K562 (cell line): ENCODE measurements around the gene MAN1A1. TPM values are rescaled to one million over a fixed set of nuclear protein-coding genes. Genes with fewer than 3 reads are reported as not detected.

Experiments used
- ATAC-seq: fragments of 200-7000 bp; cut with Tn5 transposase; 3 replicates; pipeline ENCODE4 v1.9.1; 2020; ENCODE audit warnings: moderate library complexity
- BruUV-seq: library from RNA; stranded (reverse); fragments of 400-500 nt; replicated peaks from 2 replicates; lab custom pipeline; 2021; lab: Mats Ljungman, UMichigan
- CTCF ChIA-PET: fragments of 300-600 bp; formaldehyde crosslinking; extraction: SDS; loops from one replicate; lab custom pipeline; 2021; ENCODE audit warnings: low intra/inter-chr PET ratio; lab: Yijun Ruan, JAX
- POLR2A ChIA-PET: fragments of 300-600, 350-650 bp; sonication (Branson Sonifier 250); formaldehyde crosslinking; extraction: SDS; loops from one replicate; lab custom pipeline; 2021; ENCODE audit warnings: antibody characterized with exemption, inconsistent platforms; lab: Yijun Ruan, JAX
- DNase-seq, 4 experiments: peaks; one replicate each; pipeline versions ENCODE4 v3.0.0 to v3.0.0-alpha.2; 2011 to 2018; ENCODE audit warnings: low spot score in 3 of 4, mixed read lengths in 3 of 4; ENCODE audit errors: extremely low read depth in 1 of 4
- FAIRE-seq: peaks from 2 replicates; lab custom pipeline; 2011; peaks lifted over from hg19 to GRCh38; lab: Jason Lieb, UNC
- H2AFZ ChIP-seq: 2 replicates; pipeline ENCODE4 v1.6.0; 2011; ENCODE audit warnings: low read depth, low read length, control low read depth, inconsistent platforms
- H3K27ac ChIP-seq: fragments of 200-600 bp; 3 replicates; pipeline ENCODE4 v1.8.0; 2011; ENCODE audit warnings: low read depth, mild to moderate bottlenecking, control low read depth, inconsistent platforms, low read length, moderate library complexity, mixed read lengths; ENCODE audit errors: extremely low read depth
- H3K27me3 ChIP-seq, 2 experiments: fragments of 300-600 bp in 1 of 2; 2 replicates in 1 of 2; 3 replicates in 1 of 2; pipeline versions ENCODE4 v1.6.0 to v1.8.0; 2011; ENCODE audit warnings: inconsistent platforms in 2 of 2, low read length in 2 of 2, mild to moderate bottlenecking in 1 of 2, mixed read lengths in 1 of 2, moderate library complexity in 1 of 2; ENCODE audit not compliant: control insufficient read depth in 2 of 2, insufficient read depth in 2 of 2
- H3K36me3 ChIP-seq: fragments of 300-600 bp; 3 replicates; pipeline ENCODE4 v1.8.0; 2011; ENCODE audit warnings: mild to moderate bottlenecking, low read length, inconsistent platforms; ENCODE audit not compliant: control insufficient read depth, insufficient read depth
- H3K4me1 ChIP-seq, 2 experiments: fragments of 200-600 bp in 1 of 2; replicated peaks in 1 of 2; 2 replicates in 1 of 2; 3 replicates in 1 of 2; pipeline versions ENCODE4 v1.5.1 to v1.8.0; 2011; ENCODE audit warnings: inconsistent platforms in 2 of 2, low read length in 2 of 2, mild to moderate bottlenecking in 1 of 2, mixed read lengths in 1 of 2, moderate library complexity in 1 of 2; ENCODE audit not compliant: control insufficient read depth in 2 of 2, insufficient read depth in 2 of 2
- H3K4me2 ChIP-seq: 2 replicates; pipeline ENCODE4 v1.6.1; 2011; ENCODE audit warnings: low read length, control low read depth, inconsistent platforms, mixed read lengths; ENCODE audit not compliant: insufficient read depth
- H3K4me3 ChIP-seq: fragments of 200-600 bp; sonication (generic), shearing (Covaris generic); 2 replicates; pipeline ENCODE4 v1.5.1; 2016; ENCODE audit warnings: control low read depth, inconsistent platforms
- H3K79me2 ChIP-seq: fragments of 200-600 bp; 3 replicates; pipeline ENCODE4 v1.8.0; 2011; ENCODE audit warnings: low read length, inconsistent platforms; ENCODE audit not compliant: control insufficient read depth, insufficient read depth
- H3K9ac ChIP-seq, 2 experiments: 2 replicates each; pipeline versions ENCODE4 v1.6.0 to v1.6.1; 2011; ENCODE audit warnings: low read depth in 2 of 2, low read length in 2 of 2, control low read depth in 1 of 2, inconsistent platforms in 1 of 2, mild to moderate bottlenecking in 1 of 2, mixed read lengths in 1 of 2; ENCODE audit not compliant: insufficient read depth in 1 of 2
- H3K9me1 ChIP-seq: one replicate; pipeline ENCODE4 v1.6.0; 2011; ENCODE audit warnings: inconsistent platforms, mild to moderate bottlenecking, low read length, moderate library complexity; ENCODE audit not compliant: control insufficient read depth, insufficient read depth
- H3K9me3 ChIP-seq: replicated peaks from 2 replicates; pipeline ENCODE4 v1.5.1; 2011; ENCODE audit warnings: low read depth, low read length, inconsistent platforms; ENCODE audit not compliant: control insufficient read depth, insufficient read depth
- H4K20me1 ChIP-seq: replicated peaks from 2 replicates; pipeline ENCODE4 v1.6.1; 2011; ENCODE audit warnings: low read length, inconsistent platforms, mixed read lengths; ENCODE audit not compliant: control insufficient read depth, insufficient read depth
- E2F6 ChIP-seq, 2 experiments: IDR thresholded peaks; 2 replicates each; pipeline ENCODE4 v1.6.1; 2011; ENCODE audit warnings: borderline replicate concordance in 1 of 2, control low read depth in 1 of 2, low read depth in 1 of 2, low read length in 1 of 2, mild to moderate bottlenecking in 1 of 2, mixed read lengths in 1 of 2, moderate library complexity in 1 of 2; ENCODE audit not compliant: insufficient read depth in 1 of 2, insufficient read length in 1 of 2, poor library complexity in 1 of 2, severe bottlenecking in 1 of 2; ENCODE audit errors: extremely low read depth in 1 of 2
- FIP1L1 ChIP-seq: fragments of 200-400 bp; formaldehyde crosslinking; IDR thresholded peaks from 2 replicates; pipeline ENCODE4 v1.6.1; 2018; ENCODE audit warnings: mild to moderate bottlenecking, low read depth, low read length; ENCODE audit not compliant: poor library complexity, severe bottlenecking
- FOXA1 ChIP-seq: fragments of 450-650 bp; IDR thresholded peaks from 2 replicates; pipeline ENCODE4 v1.6.1; 2016; ENCODE audit warnings: mild to moderate bottlenecking, borderline replicate concordance
- KDM1A ChIP-seq, 2 experiments: fragments of 450-650 bp; IDR thresholded peaks; 2 replicates each; pipeline ENCODE4 v1.6.1; 2016; ENCODE audit warnings: mild to moderate bottlenecking in 2 of 2
- NKRF ChIP-seq: fragments of 450-650 bp; IDR thresholded peaks from 2 replicates; pipeline ENCODE4 v1.6.1; 2016; ENCODE audit warnings: borderline replicate concordance
- POLR2A ChIP-seq: fragments of 450-650 bp; conservative IDR thresholded peaks from 2 replicates; pipeline ENCODE4 v1.6.1; 2016
- POU5F1 ChIP-seq: fragments of 150-350 bp; IDR thresholded peaks from 2 replicates; pipeline ENCODE4 v1.6.1; 2014; ENCODE audit warnings: borderline replicate concordance, low read length, low read depth, mild to moderate bottlenecking; ENCODE audit not compliant: partially characterized antibody
- RCOR1 ChIP-seq, 2 experiments: IDR thresholded peaks; 2 replicates each; pipeline ENCODE4 v1.6.1; 2012; ENCODE audit warnings: low read depth in 2 of 2, low read length in 2 of 2, borderline replicate concordance in 1 of 2, improper control_type of control experiment in 1 of 2
- SNIP1 ChIP-seq: fragments of 450-650 bp; IDR thresholded peaks from 2 replicates; pipeline ENCODE4 v1.7.1; 2017; ENCODE audit warnings: low read depth, mild to moderate bottlenecking
- SP2 ChIP-seq: IDR thresholded peaks from 2 replicates; pipeline ENCODE4 v1.6.1; 2011; ENCODE audit warnings: mild to moderate bottlenecking, low read depth, low read length, moderate library complexity; ENCODE audit not compliant: poor library complexity, severe bottlenecking; ENCODE audit errors: extremely low read depth
- ZNF518B ChIP-seq: fragments of 250-450 bp; sonication (Bioruptor Pico); IDR thresholded peaks from 2 replicates; pipeline ENCODE4 v1.5.0; 2021; ENCODE audit warnings: mild to moderate bottlenecking, moderate library complexity
- ZNF766 ChIP-seq: fragments of 200-800 bp; sonication (Bioruptor generic); conservative IDR thresholded peaks from 2 replicates; pipeline ENCODE4 v1.6.1; 2016; ENCODE audit warnings: missing genetic modification characterization, missing compliant biosample characterization
- ZNF778 ChIP-seq: fragments of 450-650 bp; formaldehyde crosslinking; IDR thresholded peaks from 2 replicates; pipeline ENCODE4 v1.4.0; 2020; ENCODE audit warnings: mild to moderate bottlenecking, moderate library complexity
- WGBS: fragments of 100-300 bp; shearing (Covaris generic); methylation state at CpG from one replicate; pipeline ENCODE4 v1.1.6; 2016; ENCODE audit warnings: low coverage, mixed read lengths; ENCODE audit not compliant: insufficient coverage; ENCODE audit errors: missing lambda C conversion rate; 5-methylcytosine and 5-hydroxymethylcytosine counted together
- in situ Hi-C: fragments of 300-500 bp; cut with MboI; formaldehyde crosslinking; loops from 4 replicates; pipeline ENCODE4 v1.15.0; 2018; ENCODE audit warnings: inconsistent platforms, mixed read lengths
- intact Hi-C: fragments of 100-400 bp; cut with micrococcal nuclease; formaldehyde crosslinking; loops from 2 replicates; pipeline ENCODE4 v1.14.2; 2022
- polyA plus RNA-seq, 8 experiments: library from polyadenylated mRNA; depleted of rRNA in 4 of 8; stranded (reverse) in 5 of 8; unstranded in 3 of 8; fragments of >200 nt; fragmentation: Nextera tagmentation in 2 of 8; fragmentation: Illumina TruSeq in 1 of 8; extraction: Ambion mirVana in 2 of 8; extraction: Trizol in 1 of 8; gene quantifications; 2 replicates each; pipeline versions ENCODE4 v1.2.1 to v1.2.3, GENCODE V29; 2011 to 2014; ENCODE audit warnings: inconsistent platforms in 1 of 8, missing spikeins in 1 of 8
- total RNA-seq, 7 experiments: library from RNA; depleted of rRNA in 6 of 7; stranded (reverse); fragments of >200 nt in 6 of 7; fragmentation: Illumina TruSeq in 2 of 7; extraction: Trizol in 2 of 7; gene quantifications; 2 replicates each; pipeline versions ENCODE4 v1.2.1 to v1.2.3, GENCODE V29; 2011 to 2021; ENCODE audit warnings: low replicate concordance in 1 of 7

The MAN1A1 gene
- total and polyA plus RNA-seq, 9 of the 15 experiments (the other 6 are each of a cell fraction or from before 2014, with no cell fraction given): 24.5 to 78.4 (median 59.7) TPM

- Histone ChIP-seq H3K79me2 (peaks cover 98% of the 10 kb centered on the region), H3K27ac (peak overlapping the region; percentile 89), H4K20me1 (peaks cover 25% of the 10 kb centered on the region), H3K27me3 (no peaks in the 10 kb centered on the region), H3K4me3 (peak overlapping the region; percentile 77), H3K9me3 (no peaks in the 10 kb centered on the region), H3K9me1 (no peaks in the 10 kb centered on the region), H3K4me1 (peaks cover 17 to 23% of the 10 kb centered on the region in 2 experiments), H2AFZ (no peak overlapping the region), H3K9ac (peak overlapping the region; percentile 15 to 88; a peak in 3 of 4 replicates), H3K4me2 (peak overlapping the region; percentile 96), H3K36me3 (peaks cover 58% of the 10 kb centered on the region)
- DNase-seq (peak in 2 of 4 experiments; percentile 15 to 34), FAIRE-seq (no peak), ATAC-seq (no peak)
- 0 out of 2 replicates have a peak, but pooled peaks have one; percentile 2 for TF ChIP-seq POLR2A
- TF ChIP-seq E2F6 (IDR thresholded peaks at IDR 0.05; ENCODE audit: borderline replicate concordance in 1 of 2, extremely low read depth in 1 of 2, insufficient read depth in 1 of 2, insufficient read length in 1 of 2, low read depth in 1 of 2, low read length in 1 of 2, poor library complexity in 1 of 2, severe bottlenecking in 1 of 2): no peak
- TF ChIP-seq NKRF: no peak
- peak in 1 of 2 experiments; percentile 23; a peak in 1 of 4 replicates for TF ChIP-seq RCOR1 (IDR thresholded peaks at IDR 0.05; ENCODE audit: borderline replicate concordance in 1 of 2, low read depth in 2 of 2, low read length in 2 of 2)
- peak; percentile 76 to 83 for TF ChIP-seq KDM1A (IDR thresholded peaks at IDR 0.05)
- no peak for TF ChIP-seq ZNF766 (CRISPR knock-in tag)
- no peak for TF ChIP-seq FOXA1
- TF ChIP-seq ZNF778 (CRISPR knock-in tag): no peak
- no peak for TF ChIP-seq ZNF518B (CRISPR knock-in tag)
- no peak for TF ChIP-seq SP2
- no peak for TF ChIP-seq SNIP1
- TF ChIP-seq FIP1L1: no peak
- TF ChIP-seq POU5F1: no peak
- WGBS: under 1% methylated on average over 8 of the region's 8 CpGs
- in situ Hi-C loops (loop anchor here (5.0 kb wide), 1 partner anchor 219 kb away; no protein-coding TSS in a partner anchor), intact Hi-C loops (loop anchor here (2.0 to 5.0 kb wide), 3 partner anchors 90 to 454 kb away; partner anchors contain the start of gene ASF1A)
- ChIA-PET CTCF (no interaction called here), POLR2A (interaction anchor here (0.9 to 1.9 kb wide), 7 partner anchors 9 to 373 kb away, joined by 3 to 9 read pairs (median 3); no protein-coding TSS in a partner anchor)
- no TSS peak for BruUV-seq
Observed at GRCh38 chr6:119346450-119346849, 3.1 kb downstream of the MAN1A1 start.
